ENCODE measurements around the gene XYLT2. TPM values are rescaled to one million over a fixed set of nuclear protein-coding genes. Genes with fewer than 3 reads are reported as not detected.

XYLT2 gene
- polyA plus RNA-seq, 2 of the 4 experiments (the other 2 are of a cell fraction), result 9.7 to 15.8 TPM

DNA sequence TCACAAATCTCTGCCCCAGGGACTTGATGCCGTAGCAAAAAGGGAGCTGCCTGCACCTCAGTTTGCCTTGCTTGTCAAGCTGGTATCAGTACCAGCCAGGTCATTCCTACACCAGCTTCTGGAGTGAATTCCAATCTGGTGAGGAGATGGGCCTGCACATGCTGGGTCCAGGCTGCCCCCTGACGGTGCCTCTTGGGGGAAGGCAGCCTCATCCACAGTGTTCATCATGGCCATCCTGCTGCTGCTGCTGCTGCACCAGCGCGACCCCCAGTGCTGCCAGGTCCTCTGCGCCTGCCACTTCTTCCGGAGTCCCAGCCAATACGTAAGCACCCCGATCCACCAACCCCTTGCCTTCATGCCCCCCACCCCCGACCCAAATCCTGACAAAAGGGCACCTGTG is 18.8 kb downstream of the XYLT2 start:
- H3K4me1 ChIP-seq, result peaks cover 3% of the 10 kb centered on the region; the same call in 1 of the 3 replicates
- CTCF ChIA-PET, result interaction anchor here (1.2 to 33.9 kb wide), 5 partner anchors 15 to 114 kb away, joined by 3 to 445 read pairs (median 9); partner anchors contain the start of genes LRRC59, RSAD1 and XYLT2
- no peak overlapping the region for H3K4me2 ChIP-seq
- H3K27ac ChIP-seq, result no peak overlapping the region
- no peak for FAIRE-seq
- TF ChIP-seq, protein P1, sequence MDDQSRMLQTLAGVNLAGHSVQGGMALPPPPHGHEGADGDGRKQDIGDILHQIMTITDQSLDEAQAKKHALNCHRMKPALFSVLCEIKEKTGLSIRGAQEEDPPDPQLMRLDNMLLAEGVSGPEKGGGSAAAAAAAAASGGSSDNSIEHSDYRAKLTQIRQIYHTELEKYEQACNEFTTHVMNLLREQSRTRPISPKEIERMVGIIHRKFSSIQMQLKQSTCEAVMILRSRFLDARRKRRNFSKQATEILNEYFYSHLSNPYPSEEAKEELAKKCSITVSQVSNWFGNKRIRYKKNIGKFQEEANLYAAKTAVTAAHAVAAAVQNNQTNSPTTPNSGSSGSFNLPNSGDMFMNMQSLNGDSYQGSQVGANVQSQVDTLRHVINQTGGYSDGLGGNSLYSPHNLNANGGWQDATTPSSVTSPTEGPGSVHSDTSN (IDR thresholded peaks at IDR 0.05), result no peak
- TF ChIP-seq FOSB (CRISPR knock-in tag; IDR thresholded peaks at IDR 0.05), result no peak
- TF ChIP-seq SMC3 (IDR thresholded peaks at IDR 0.05), result no peak
- no peak for TF ChIP-seq POLR2A (IDR thresholded peaks at IDR 0.05; ENCODE audit: low read length)
- TF ChIP-seq NFE2L2 (conservative IDR thresholded peaks at IDR 0.05; ENCODE audit: low read length), result no peak
- no peak for TF ChIP-seq RNF2 (IDR thresholded peaks at IDR 0.05; ENCODE audit: borderline replicate concordance, low read depth)
- no peak for TF ChIP-seq MAFK (IDR thresholded peaks at IDR 0.05; ENCODE audit: partially characterized antibody)
- TF ChIP-seq HDAC2 (IDR thresholded peaks at IDR 0.05), result no peak
- no peak for TF ChIP-seq ATOH8 (CRISPR knock-in tag; IDR thresholded peaks at IDR 0.05; ENCODE audit: low read depth)
- POLR2A ChIA-PET, result no interaction called here
- H3K9me3 ChIP-seq, result no peaks in the 10 kb centered on the region
- no peak overlapping the region for H3K4me3 ChIP-seq
- 92% methylated on average over 9 of the region's 9 CpGs for WGBS (ENCODE audit: missing lambda C conversion rate)
- ATAC-seq, result peak in 1 of 2 experiments; percentile 4; a peak in 1 of 6 replicates
- DNase-seq (ENCODE audit: low read depth in 1 of 2, low spot score in 1 of 2), result no peak

DNA sequence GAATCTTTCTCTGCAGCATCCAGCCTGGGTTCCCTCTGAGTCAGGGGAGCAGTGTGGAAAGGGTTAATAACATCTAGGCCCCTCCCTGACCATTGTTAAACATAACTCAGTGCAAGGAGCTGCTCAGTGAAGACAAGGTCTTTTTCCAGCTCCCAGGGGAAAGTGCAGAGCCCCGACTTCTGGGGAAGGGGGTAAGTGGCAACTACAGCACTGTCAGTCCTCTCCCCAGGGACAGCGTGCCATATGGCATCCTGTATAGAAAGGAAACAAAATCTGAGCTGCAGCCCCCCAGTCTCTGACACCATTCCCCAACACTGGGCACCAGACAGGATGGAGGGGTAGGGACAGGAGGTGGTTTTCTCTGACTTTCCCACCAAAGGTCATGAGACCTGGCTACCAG is 19.2 kb downstream of the XYLT2 start:
- ATAC-seq (no peak), DNase-seq (ENCODE audit: low read depth in 1 of 2, low spot score in 1 of 2) (no peak), FAIRE-seq (no peak)
- TF ChIP-seq BCL3 (IDR thresholded peaks at IDR 0.05) (no peak), FOSL2 (IDR thresholded peaks at IDR 0.05) (no peak), FOSL2 (CRISPR knock-in tag; IDR thresholded peaks at IDR 0.05) (no peak), ZNF302 (CRISPR knock-in tag; IDR thresholded peaks at IDR 0.05) (no peak), CTCF (IDR thresholded peaks at IDR 0.05) (no peak), SMC3 (IDR thresholded peaks at IDR 0.05) (no peak), FOXS1 (CRISPR knock-in tag; IDR thresholded peaks at IDR 0.05) (no peak), EP300 (IDR thresholded peaks at IDR 0.05) (no peak), CEBPB (IDR thresholded peaks at IDR 0.05) (no peak), POLR2AphosphoS2 (conservative IDR thresholded peaks at IDR 0.05; ENCODE audit: low read length) (no peak), CBX8 (IDR thresholded peaks at IDR 0.05) (no peak), RAD21 (conservative IDR thresholded peaks at IDR 0.05 in 1 of 2, IDR thresholded peaks at IDR 0.05 in 1 of 2) (no peak), USF2 (IDR thresholded peaks at IDR 0.05) (no peak), GATA3 (IDR thresholded peaks at IDR 0.05; ENCODE audit: borderline replicate concordance) (no peak), HOXA7 (CRISPR knock-in tag; IDR thresholded peaks at IDR 0.05) (no peak), HDAC2 (IDR thresholded peaks at IDR 0.05) (no peak), POLR2A (IDR thresholded peaks at IDR 0.05; ENCODE audit: low read length) (no peak), HOXB13 (CRISPR knock-in tag; IDR thresholded peaks at IDR 0.05; ENCODE audit: low read depth) (no peak)
- TF ChIP-seq, protein P2, sequence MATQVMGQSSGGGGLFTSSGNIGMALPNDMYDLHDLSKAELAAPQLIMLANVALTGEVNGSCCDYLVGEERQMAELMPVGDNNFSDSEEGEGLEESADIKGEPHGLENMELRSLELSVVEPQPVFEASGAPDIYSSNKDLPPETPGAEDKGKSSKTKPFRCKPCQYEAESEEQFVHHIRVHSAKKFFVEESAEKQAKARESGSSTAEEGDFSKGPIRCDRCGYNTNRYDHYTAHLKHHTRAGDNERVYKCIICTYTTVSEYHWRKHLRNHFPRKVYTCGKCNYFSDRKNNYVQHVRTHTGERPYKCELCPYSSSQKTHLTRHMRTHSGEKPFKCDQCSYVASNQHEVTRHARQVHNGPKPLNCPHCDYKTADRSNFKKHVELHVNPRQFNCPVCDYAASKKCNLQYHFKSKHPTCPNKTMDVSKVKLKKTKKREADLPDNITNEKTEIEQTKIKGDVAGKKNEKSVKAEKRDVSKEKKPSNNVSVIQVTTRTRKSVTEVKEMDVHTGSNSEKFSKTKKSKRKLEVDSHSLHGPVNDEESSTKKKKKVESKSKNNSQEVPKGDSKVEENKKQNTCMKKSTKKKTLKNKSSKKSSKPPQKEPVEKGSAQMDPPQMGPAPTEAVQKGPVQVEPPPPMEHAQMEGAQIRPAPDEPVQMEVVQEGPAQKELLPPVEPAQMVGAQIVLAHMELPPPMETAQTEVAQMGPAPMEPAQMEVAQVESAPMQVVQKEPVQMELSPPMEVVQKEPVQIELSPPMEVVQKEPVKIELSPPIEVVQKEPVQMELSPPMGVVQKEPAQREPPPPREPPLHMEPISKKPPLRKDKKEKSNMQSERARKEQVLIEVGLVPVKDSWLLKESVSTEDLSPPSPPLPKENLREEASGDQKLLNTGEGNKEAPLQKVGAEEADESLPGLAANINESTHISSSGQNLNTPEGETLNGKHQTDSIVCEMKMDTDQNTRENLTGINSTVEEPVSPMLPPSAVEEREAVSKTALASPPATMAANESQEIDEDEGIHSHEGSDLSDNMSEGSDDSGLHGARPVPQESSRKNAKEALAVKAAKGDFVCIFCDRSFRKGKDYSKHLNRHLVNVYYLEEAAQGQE (IDR thresholded peaks at IDR 0.05), result no peak
- Histone ChIP-seq H3K4me1 (peaks cover 3% of the 10 kb centered on the region; the same call in 1 of the 3 replicates), H3K27ac (no peak overlapping the region), H3K4me2 (no peak overlapping the region), H3K9me3 (no peaks in the 10 kb centered on the region), H3K4me3 (no peak overlapping the region)
- ChIA-PET POLR2A (interaction anchor here (1.2 kb wide), 1 partner anchor 19 kb away, joined by 4 read pairs; the partner anchor contains the start of gene XYLT2), CTCF (interaction anchor here (1.1 to 33.9 kb wide), 7 partner anchors 9 to 142 kb away, joined by 3 to 445 read pairs (median 5); partner anchors contain the start of genes LRRC59, RSAD1 and XYLT2)
- 70% methylated on average over 2 of the region's 2 CpGs for WGBS (ENCODE audit: missing lambda C conversion rate)
